ENCODE results near the gene SYAP1. TPM values are rescaled to one million over a fixed set of nuclear protein-coding genes. Genes with fewer than 3 reads are reported as not detected.

The SYAP1 gene
- total RNA-seq, 3 donors from 2014 or later (not counting 1 experiment from before 2014, with no cell fraction given) = 42.9 to 58.4 (median 45.4) TPM

Other genes starting within 250 kb of the SYAP1 start
- not detected for gene S100G, start 69.5 kb upstream of the SYAP1 start, total RNA-seq
- gene CTPS2, start 6.9 kb upstream of the SYAP1 start, total RNA-seq = 1 to 10 TPM; 3.6 to 6.0 (median 5.2) TPM
- 10 to 100 TPM in 1 of 3 donors, 1 to 10 TPM in 2; 8.1 to 16.9 (median 9.9) TPM for gene TXLNG, start 66.9 kb downstream of the SYAP1 start, total RNA-seq
- 100 to 1,000 TPM; 124 to 170 (median 139) TPM for gene RBBP7, start 150.8 kb downstream of the SYAP1 start, total RNA-seq
- gene REPS2, start 227.0 kb downstream of the SYAP1 start, total RNA-seq = 1 to 10 TPM in 1 of 3 donors, under 1 TPM in 2; 0.27 to 9.2 (median 0.59) TPM